ENCODE measurements around the gene CYTIP. TPM values are rescaled to one million over a fixed set of nuclear protein-coding genes. Genes with fewer than 3 reads are reported as not detected.

The CYTIP gene
- polyA plus RNA-seq, 1 donor: 20.4 TPM

GRCh38 chr2:157427003-157427921 is 16.6 kb downstream of the CYTIP start:
- H3K4me3 ChIP-seq (ENCODE audit: low read length): no peak overlapping the region
- H3K27ac ChIP-seq (ENCODE audit: low read length): no peak overlapping the region
- H3K9me3 ChIP-seq (ENCODE audit: control insufficient read depth, low read depth, low read length): no peaks in the 10 kb centered on the region
- DNase-seq: no peak
- H3K27me3 ChIP-seq (ENCODE audit: control insufficient read depth, insufficient read depth, low read length): no peaks in the 10 kb centered on the region
- peaks cover 11% of the 10 kb centered on the region for H3K36me3 ChIP-seq (ENCODE audit: control insufficient read depth, insufficient read depth, low read length)
- H3K4me1 ChIP-seq (ENCODE audit: control insufficient read depth, insufficient read depth, low read length): no peaks in the 10 kb centered on the region
- 86% methylated on average over 5 of the region's 6 CpGs for WGBS (ENCODE audit: insufficient coverage, low lambda C conversion rate)

- WGBS (ENCODE audit: insufficient coverage, low lambda C conversion rate): 79% methylated on average over 4 of the region's 4 CpGs
- Histone ChIP-seq H3K27me3 (ENCODE audit: control insufficient read depth, insufficient read depth, low read length) (no peaks in the 10 kb centered on the region), H3K36me3 (ENCODE audit: control insufficient read depth, insufficient read depth, low read length) (peaks cover 11% of the 10 kb centered on the region), H3K9me3 (ENCODE audit: control insufficient read depth, low read depth, low read length) (no peaks in the 10 kb centered on the region), H3K4me1 (ENCODE audit: control insufficient read depth, insufficient read depth, low read length) (no peaks in the 10 kb centered on the region), H3K4me3 (ENCODE audit: low read length) (no peak overlapping the region), H3K27ac (ENCODE audit: low read length) (no peak overlapping the region)
- DNase-seq: no peak
Measured at GRCh38 chr2:157426477-157426994, 17.4 kb downstream of the CYTIP start.

GRCh38 chr2:157424374-157424773 is 19.5 kb downstream of the CYTIP start:
- Histone ChIP-seq H3K27me3 (ENCODE audit: control insufficient read depth, insufficient read depth, low read length) (no peaks in the 10 kb centered on the region), H3K27ac (ENCODE audit: low read length) (no peak overlapping the region), H3K9me3 (ENCODE audit: control insufficient read depth, low read depth, low read length) (no peaks in the 10 kb centered on the region), H3K4me1 (ENCODE audit: control insufficient read depth, insufficient read depth, low read length) (no peaks in the 10 kb centered on the region), H3K36me3 (ENCODE audit: control insufficient read depth, insufficient read depth, low read length) (peaks cover 11% of the 10 kb centered on the region), H3K4me3 (ENCODE audit: low read length) (no peak overlapping the region)
- no CpG with 5 or more reads among the region's 1 CpG for WGBS (ENCODE audit: insufficient coverage, low lambda C conversion rate)
- no peak for DNase-seq

GRCh38 chr2:157421964-157422363 is 21.9 kb downstream of the CYTIP start:
- no CpG with 5 or more reads among the region's 3 CpGs for WGBS (ENCODE audit: insufficient coverage, low lambda C conversion rate)
- H3K27me3 ChIP-seq (ENCODE audit: control insufficient read depth, insufficient read depth, low read length): no peaks in the 10 kb centered on the region
- peaks cover 3% of the 10 kb centered on the region for H3K4me1 ChIP-seq (ENCODE audit: control insufficient read depth, insufficient read depth, low read length)
- no peak overlapping the region for H3K27ac ChIP-seq (ENCODE audit: low read length)
- DNase-seq: no peak
- H3K9me3 ChIP-seq (ENCODE audit: control insufficient read depth, low read depth, low read length): no peaks in the 10 kb centered on the region
- no peak overlapping the region for H3K4me3 ChIP-seq (ENCODE audit: low read length)
- peaks cover 6% of the 10 kb centered on the region for H3K36me3 ChIP-seq (ENCODE audit: control insufficient read depth, insufficient read depth, low read length)

GRCh38 chr2:157421331-157421944 is 22.5 kb downstream of the CYTIP start:
- Histone ChIP-seq H3K27ac (ENCODE audit: low read length) (no peak overlapping the region), H3K27me3 (ENCODE audit: control insufficient read depth, insufficient read depth, low read length) (no peaks in the 10 kb centered on the region), H3K36me3 (ENCODE audit: control insufficient read depth, insufficient read depth, low read length) (peaks cover under 1% of the 10 kb centered on the region), H3K9me3 (ENCODE audit: control insufficient read depth, low read depth, low read length) (no peaks in the 10 kb centered on the region), H3K4me3 (ENCODE audit: low read length) (no peak overlapping the region), H3K4me1 (ENCODE audit: control insufficient read depth, insufficient read depth, low read length) (peaks cover 3% of the 10 kb centered on the region)
- WGBS (ENCODE audit: insufficient coverage, low lambda C conversion rate): 100% methylated on average over 1 of the region's 2 CpGs
- no peak for DNase-seq

GRCh38 chr2:157420771-157421323 is 23.0 kb downstream of the CYTIP start:
- H3K4me3 ChIP-seq (ENCODE audit: low read length): no peak overlapping the region
- H3K36me3 ChIP-seq (ENCODE audit: control insufficient read depth, insufficient read depth, low read length): no peaks in the 10 kb centered on the region
- no peak overlapping the region for H3K27ac ChIP-seq (ENCODE audit: low read length)
- H3K27me3 ChIP-seq (ENCODE audit: control insufficient read depth, insufficient read depth, low read length): no peaks in the 10 kb centered on the region
- no peak for DNase-seq
- H3K9me3 ChIP-seq (ENCODE audit: control insufficient read depth, low read depth, low read length): no peaks in the 10 kb centered on the region
- peaks cover 3% of the 10 kb centered on the region for H3K4me1 ChIP-seq (ENCODE audit: control insufficient read depth, insufficient read depth, low read length)
- 100% methylated on average over 1 of the region's 4 CpGs for WGBS (ENCODE audit: insufficient coverage, low lambda C conversion rate)

GRCh38 chr2:157419031-157419575 is 24.8 kb downstream of the CYTIP start:
- no peaks in the 10 kb centered on the region for H3K9me3 ChIP-seq (ENCODE audit: control insufficient read depth, low read depth, low read length)

GRCh38 chr2:157418239-157418641 is 25.6 kb downstream of the CYTIP start:
- H3K36me3 ChIP-seq (ENCODE audit: control insufficient read depth, insufficient read depth, low read length): peaks cover 4% of the 10 kb centered on the region
- H3K9me3 ChIP-seq (ENCODE audit: control insufficient read depth, low read depth, low read length): no peaks in the 10 kb centered on the region
- WGBS (ENCODE audit: insufficient coverage, low lambda C conversion rate): 80% methylated on average over 1 of the region's 4 CpGs
- H3K27me3 ChIP-seq (ENCODE audit: control insufficient read depth, insufficient read depth, low read length): no peaks in the 10 kb centered on the region
- H3K4me1 ChIP-seq (ENCODE audit: control insufficient read depth, insufficient read depth, low read length): peaks cover 3% of the 10 kb centered on the region
- no peak for DNase-seq
- no peak overlapping the region for H3K4me3 ChIP-seq (ENCODE audit: low read length)
- no peak overlapping the region for H3K27ac ChIP-seq (ENCODE audit: low read length)

More at GRCh38 chr2:157419031-157419575, 24.8 kb downstream of the CYTIP start:
- no peaks in the 10 kb centered on the region for H3K27me3 ChIP-seq (ENCODE audit: control insufficient read depth, insufficient read depth, low read length)
- H3K27ac ChIP-seq (ENCODE audit: low read length): no peak overlapping the region
- no peak overlapping the region for H3K4me3 ChIP-seq (ENCODE audit: low read length)
- WGBS (ENCODE audit: insufficient coverage, low lambda C conversion rate): no CpG with 5 or more reads among the region's 12 CpGs
- peaks cover 3% of the 10 kb centered on the region for H3K4me1 ChIP-seq (ENCODE audit: control insufficient read depth, insufficient read depth, low read length)
- peaks cover 4% of the 10 kb centered on the region for H3K36me3 ChIP-seq (ENCODE audit: control insufficient read depth, insufficient read depth, low read length)
- no peak for DNase-seq

- no CpG with 5 or more reads among the region's 13 CpGs for WGBS (ENCODE audit: insufficient coverage, low lambda C conversion rate)
- H3K4me1 ChIP-seq (ENCODE audit: control insufficient read depth, insufficient read depth, low read length): peaks cover 3% of the 10 kb centered on the region
Measured at GRCh38 chr2:157415591-157416101, 28.2 kb downstream of the CYTIP start.

GRCh38 chr2:157414050-157414449 is 29.8 kb downstream of the CYTIP start:
- Histone ChIP-seq H3K27ac (ENCODE audit: low read length) (no peak overlapping the region), H3K36me3 (ENCODE audit: control insufficient read depth, insufficient read depth, low read length) (peaks cover 4% of the 10 kb centered on the region), H3K27me3 (ENCODE audit: control insufficient read depth, insufficient read depth, low read length) (no peaks in the 10 kb centered on the region), H3K4me3 (ENCODE audit: low read length) (no peak overlapping the region), H3K9me3 (ENCODE audit: control insufficient read depth, low read depth, low read length) (no peaks in the 10 kb centered on the region), H3K4me1 (ENCODE audit: control insufficient read depth, insufficient read depth, low read length) (peaks cover 3% of the 10 kb centered on the region)
- WGBS (ENCODE audit: insufficient coverage, low lambda C conversion rate): no CpG with 5 or more reads among the region's 1 CpG
- no peak for DNase-seq

More at GRCh38 chr2:157415591-157416101, 28.2 kb downstream of the CYTIP start:
- Histone ChIP-seq H3K4me3 (ENCODE audit: low read length) (no peak overlapping the region), H3K36me3 (ENCODE audit: control insufficient read depth, insufficient read depth, low read length) (peaks cover 4% of the 10 kb centered on the region), H3K27ac (ENCODE audit: low read length) (no peak overlapping the region), H3K9me3 (ENCODE audit: control insufficient read depth, low read depth, low read length) (no peaks in the 10 kb centered on the region), H3K27me3 (ENCODE audit: control insufficient read depth, insufficient read depth, low read length) (no peaks in the 10 kb centered on the region)
- DNase-seq: no peak

All from large intestine (tissue), 3 donors.